22Rv1 (cell line): ENCODE measurements around the gene ATXN10.

Experiments used
- ZFX ChIP-seq: fragments of 450-650 bp; IDR thresholded peaks from 2 replicates; pipeline ENCODE4 v1.6.1; 2017; ENCODE audit warnings: antibody characterized with exemption, borderline replicate concordance
- TF ChIP-seq, protein P1 (sequence below): fragments of 450-650 bp; IDR thresholded peaks from 2 replicates; pipeline ENCODE4 v1.5.1; 2017; ENCODE audit warnings: mild to moderate bottlenecking

DNA sequence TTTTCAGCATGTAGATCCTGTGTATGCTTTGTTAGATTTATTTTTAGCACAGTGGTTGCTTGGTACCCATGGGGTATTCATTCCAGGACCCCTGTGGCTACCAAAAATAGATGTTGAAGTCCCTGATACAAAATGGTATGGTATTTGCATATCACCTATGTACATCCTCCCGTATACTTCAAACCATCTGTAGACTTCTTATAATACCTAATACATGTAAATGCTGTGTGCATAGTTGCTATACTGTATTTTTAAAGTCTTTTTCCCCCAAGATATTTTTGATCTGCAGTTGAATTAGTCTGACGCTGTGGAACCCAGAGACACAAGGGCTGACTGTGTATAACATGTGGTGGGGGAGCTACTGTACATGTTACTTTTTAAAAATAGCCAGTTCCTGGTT is 101.1 kb downstream of the ATXN10 start:
- TF ChIP-seq, protein P1, sequence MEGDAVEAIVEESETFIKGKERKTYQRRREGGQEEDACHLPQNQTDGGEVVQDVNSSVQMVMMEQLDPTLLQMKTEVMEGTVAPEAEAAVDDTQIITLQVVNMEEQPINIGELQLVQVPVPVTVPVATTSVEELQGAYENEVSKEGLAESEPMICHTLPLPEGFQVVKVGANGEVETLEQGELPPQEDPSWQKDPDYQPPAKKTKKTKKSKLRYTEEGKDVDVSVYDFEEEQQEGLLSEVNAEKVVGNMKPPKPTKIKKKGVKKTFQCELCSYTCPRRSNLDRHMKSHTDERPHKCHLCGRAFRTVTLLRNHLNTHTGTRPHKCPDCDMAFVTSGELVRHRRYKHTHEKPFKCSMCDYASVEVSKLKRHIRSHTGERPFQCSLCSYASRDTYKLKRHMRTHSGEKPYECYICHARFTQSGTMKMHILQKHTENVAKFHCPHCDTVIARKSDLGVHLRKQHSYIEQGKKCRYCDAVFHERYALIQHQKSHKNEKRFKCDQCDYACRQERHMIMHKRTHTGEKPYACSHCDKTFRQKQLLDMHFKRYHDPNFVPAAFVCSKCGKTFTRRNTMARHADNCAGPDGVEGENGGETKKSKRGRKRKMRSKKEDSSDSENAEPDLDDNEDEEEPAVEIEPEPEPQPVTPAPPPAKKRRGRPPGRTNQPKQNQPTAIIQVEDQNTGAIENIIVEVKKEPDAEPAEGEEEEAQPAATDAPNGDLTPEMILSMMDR = no peak
- TF ChIP-seq ZFX = no peak
